DMS153 (cell line): ENCODE data around the gene SYT2.

ENCODE experiments used
- DNase-seq: peaks from one replicate; lab custom pipeline; 2025; lab: John Stamatoyannopoulos, UW

Gene SYT2

DNA sequence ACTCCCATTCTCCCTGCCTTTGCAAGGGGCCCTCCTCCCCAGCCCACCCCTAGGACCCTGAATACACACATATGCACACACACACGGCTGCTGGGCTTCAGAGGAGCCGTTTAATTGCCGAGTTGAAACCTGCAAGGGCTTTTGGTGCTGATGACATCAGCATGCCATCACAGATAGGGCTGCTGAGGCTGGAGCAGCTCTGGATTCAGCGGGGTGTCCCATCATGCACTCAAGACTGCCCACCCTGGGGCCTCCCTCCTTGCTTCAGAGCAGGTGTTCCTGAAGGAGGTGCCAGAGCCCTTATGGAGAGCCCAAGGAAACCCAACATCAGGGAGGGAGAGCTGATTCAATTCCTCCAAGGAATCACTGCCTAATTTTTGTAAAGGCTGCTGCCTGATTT is 5.7 kb downstream of the SYT2 start:
- no peak for DNase-seq

DNA sequence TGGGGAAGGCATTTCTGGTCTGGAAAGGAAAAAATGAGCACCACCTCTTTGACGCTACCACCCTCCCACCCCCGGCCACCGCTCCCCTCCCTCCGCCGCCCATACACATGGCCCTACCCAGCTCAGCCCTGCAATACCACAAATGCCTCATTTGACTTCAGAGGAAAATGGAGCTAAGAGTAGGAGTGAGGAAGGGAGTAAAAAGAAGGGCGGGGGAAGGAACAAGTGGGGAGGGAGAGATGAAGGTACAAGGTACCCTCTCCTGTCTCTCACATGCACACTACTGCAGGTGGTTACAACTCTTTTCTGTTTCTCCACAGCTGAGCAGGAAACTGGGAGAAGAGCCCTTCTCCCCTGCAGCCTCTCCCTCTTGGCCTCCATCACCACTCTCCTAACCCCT is 7.1 kb downstream of the SYT2 start:
- no peak for DNase-seq

GRCh38 chr1:202702088-202702487 is 8.2 kb downstream of the SYT2 start:
- no peak for DNase-seq

DNA sequence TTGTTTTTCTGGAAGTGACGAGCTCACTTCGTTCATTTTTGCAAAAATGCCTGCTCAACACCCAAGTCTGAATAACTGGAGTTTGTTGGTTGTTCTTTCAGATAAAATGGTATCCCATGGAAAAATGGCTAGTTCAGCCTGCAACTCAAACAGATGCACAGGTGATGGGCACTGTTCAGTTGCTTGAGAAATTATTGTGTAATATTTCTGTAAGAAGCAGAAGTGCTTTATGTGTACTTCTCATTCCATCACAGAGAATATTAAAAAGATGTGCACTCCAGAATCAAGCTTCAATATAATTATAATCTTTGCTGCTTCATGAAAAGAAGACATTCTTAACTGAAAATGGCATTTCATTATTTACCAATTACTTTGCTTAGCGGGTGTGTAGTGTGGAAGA is 9.1 kb downstream of the SYT2 start:
- DNase-seq = no peak

DNA sequence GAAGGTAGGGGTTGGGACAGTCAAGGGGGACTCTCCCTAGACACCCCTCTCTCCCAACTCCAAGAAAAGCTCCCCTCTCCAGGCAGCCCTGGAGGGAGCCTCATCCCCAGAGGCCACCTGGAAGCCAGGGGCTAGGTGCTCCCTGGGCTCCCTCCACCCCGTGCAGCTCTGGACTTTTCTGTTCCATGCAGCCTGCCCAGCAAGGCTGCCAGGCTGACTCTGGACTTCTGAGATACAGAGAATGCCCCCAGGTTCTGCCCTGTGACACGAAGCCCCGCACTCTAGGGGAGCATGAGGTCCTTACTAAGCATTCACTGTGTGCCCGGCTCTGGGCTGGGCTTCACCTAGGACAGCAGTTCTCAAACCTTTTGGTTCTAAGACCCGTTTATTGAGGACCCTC is 10.2 kb downstream of the SYT2 start:
- no peak for DNase-seq

- DNase-seq = no peak
Measured at GRCh38 chr1:202698276-202698675, 12.0 kb downstream of the SYT2 start.

DNA sequence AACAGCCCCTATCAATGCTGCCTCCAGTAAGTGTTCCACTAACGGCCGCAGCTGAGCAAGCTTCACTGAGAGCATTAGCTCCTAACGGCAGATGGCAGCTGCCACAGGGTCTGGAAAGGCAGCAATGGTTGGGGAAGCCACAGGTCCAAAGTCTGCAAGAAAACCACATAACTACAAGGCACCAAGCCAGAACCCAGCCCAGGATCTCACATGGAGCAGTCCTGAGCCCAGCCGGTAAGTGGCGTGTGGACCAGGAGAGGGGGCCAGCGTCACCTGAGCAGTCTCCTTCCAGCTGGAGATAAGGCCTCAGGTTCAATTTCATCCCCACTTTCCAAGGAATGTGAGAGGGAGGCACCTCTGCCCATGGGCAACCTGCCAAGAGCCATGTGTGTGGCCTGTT is 13.2 kb downstream of the SYT2 start:
- no peak for DNase-seq

GRCh38 chr1:202694314-202694713 is 15.9 kb downstream of the SYT2 start:
- DNase-seq = peak; percentile 89

DNA sequence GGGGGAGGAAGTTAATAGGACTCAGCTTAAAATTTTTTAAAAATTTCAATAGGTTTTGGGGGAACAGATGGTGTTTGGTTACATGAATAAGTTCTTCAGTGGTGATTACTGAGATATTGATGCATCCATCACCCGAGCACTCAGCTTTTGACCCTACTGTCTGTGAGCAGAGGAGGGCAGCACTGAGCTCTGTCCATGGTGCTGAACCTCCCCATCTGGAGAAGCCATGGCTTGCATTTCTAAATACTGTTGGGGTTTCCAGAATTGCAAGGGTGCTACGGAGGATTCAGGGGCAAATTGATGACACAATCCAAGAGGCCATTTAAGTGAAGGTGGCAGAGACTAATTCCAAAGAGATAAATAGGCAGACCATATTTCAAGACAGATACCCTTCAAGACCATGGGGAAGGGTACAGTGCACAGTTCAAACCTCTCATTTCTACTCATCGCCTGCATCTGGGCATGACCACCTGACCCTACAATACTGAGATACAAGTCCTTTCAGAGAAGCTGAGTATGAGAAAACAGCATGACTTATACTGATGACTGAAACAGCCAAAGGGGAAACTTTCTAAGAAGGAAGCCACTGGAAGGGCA is 17.2 kb downstream of the SYT2 start:
- DNase-seq = peak; percentile 44

DNA sequence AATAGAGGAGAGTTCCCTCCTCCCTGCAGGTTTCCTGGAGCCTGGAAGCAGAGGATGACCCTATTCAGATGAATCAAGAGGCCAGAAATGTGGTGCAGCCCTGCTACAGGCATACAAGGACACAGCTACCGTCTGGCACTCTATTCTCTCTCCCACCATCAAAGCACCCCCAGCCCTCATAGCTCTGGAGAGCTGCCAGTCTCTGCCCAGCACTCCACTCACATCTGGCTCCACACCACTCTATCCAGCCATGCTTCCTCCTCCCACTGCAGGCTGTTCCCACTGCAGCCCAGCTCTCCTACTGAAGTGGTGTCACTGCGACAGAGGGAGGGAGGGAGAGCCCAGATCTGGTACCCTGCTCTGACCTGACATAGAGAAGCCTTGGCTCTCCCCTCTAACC is 18.4 kb downstream of the SYT2 start:
- DNase-seq = peak; percentile 56

GRCh38 chr1:202689493-202690342 is 20.5 kb downstream of the SYT2 start:
- DNase-seq = no peak

GRCh38 chr1:202689082-202689481 is 21.2 kb downstream of the SYT2 start:
- no peak for DNase-seq

DNA sequence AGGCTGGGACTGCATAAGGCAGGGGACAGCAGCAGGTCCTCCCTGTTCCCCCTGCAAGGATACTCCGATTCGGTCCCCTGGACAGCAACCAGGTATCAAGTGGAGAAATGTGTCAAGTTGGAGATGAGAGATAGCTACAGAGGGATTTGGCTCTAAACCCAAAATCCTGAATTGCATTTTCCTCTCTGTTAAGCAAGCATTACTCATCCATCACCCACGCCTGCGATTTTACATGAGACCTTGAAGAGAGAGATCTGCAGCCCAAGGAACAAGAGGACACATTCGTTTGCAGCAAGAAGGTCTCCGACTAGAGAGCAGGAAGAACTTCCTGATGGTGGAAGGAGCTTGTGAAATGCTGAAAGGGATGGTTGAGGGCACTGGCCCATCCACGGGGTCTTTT is 21.9 kb downstream of the SYT2 start:
- DNase-seq = no peak

GRCh38 chr1:202687798-202688197 is 22.5 kb downstream of the SYT2 start:
- no peak for DNase-seq

DNA sequence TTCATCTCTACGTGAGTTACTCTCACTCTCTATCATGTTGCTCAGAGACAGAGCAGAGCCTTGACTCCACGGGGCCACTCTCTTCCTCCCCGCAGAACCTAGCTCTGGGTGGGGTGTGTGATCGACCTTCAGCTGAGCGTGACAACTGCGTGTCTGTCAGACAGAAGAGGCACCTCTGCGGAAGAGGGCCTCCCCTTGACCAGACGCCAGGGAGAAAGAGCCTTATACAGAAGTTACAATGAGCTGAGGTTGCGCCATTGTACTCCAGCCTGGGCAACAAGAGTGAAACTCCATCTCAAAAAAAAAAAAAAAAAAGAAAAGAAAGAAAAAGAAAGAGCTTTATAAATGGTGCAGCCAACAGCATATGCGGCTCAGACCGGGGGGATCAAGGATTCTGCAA is 22.9 kb downstream of the SYT2 start:
- no peak for DNase-seq

- no peak for DNase-seq
Measured at GRCh38 chr1:202685641-202686040, 24.6 kb downstream of the SYT2 start.

- no peak for DNase-seq
Measured at GRCh38 chr1:202684716-202685115, 25.5 kb downstream of the SYT2 start.

DNA sequence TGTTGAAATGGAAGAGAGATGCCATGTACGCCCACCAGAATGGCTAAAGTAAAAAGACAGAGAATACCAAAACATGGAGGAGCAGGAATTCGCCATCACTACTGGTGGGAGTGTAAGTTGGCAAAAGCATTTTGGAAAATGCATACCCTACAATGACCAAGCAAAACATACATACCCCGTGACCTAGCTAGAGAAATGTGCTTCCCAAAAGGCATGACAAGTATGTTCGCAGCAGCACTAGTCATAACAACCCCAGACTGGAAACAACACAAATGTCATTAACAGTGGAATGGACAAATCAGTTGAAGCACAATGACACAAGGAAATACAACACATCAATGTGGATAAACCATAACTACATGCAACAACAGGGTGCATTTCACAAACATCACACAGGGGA is 27.2 kb downstream of the SYT2 start:
- no peak for DNase-seq

DNA sequence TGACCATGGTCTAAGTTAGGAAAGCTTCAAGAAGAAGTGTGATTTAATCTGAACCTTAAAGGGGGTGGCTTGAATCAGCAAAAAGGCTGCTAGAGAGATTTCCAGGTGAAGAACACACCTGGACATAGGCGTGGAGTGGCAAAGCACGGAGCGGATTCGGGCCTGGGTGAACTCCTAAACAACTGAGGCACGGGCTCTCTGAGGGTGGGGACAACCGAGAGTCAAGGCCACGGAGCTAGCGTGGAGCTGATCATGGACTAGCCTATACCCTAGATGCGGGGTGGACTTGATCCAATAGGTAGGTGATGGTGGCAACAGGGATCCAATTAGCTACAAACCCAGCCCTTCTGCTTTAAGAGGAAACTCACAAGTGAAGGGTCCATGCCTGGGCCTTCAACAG is 27.8 kb downstream of the SYT2 start:
- no peak for DNase-seq

GRCh38 chr1:202681736-202682420 is 28.4 kb downstream of the SYT2 start:
- DNase-seq = no peak

DNA sequence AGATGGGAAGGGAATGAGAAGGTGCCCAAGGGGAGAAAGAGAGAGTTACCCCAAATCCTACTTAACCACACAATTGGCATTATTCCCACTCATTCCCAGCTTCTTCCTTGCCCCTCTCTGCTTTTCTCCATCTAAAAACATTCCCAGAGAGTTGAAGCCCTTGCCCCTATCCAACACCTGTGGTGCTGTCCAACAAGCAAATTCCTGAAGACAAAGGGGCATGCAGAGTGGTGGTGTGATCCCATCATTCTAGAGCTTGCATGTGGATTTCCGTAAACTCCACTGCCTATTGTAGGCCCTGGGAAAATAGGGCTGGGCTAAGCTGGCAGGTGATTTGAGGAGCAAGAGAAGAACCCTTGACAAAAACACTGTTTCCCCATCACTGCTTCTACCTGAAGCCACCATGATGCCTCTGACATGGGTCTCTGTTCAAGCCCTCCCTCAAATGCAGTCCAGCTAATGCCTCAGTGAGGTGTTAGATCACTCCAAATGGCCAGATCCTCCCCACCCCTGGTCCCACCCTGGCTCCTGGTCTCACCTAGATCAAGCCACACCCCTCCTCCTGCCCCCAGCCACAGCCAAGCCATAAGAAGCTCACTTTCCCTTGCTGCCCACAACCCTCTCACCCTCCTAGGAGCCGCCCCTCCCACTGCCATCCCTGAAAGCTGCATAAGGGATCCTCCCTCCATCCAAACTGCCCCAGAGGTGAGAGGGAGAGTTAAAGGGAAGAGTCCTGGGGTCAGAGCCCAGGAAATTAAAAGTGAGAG is 29.5 kb downstream of the SYT2 start:
- no peak for DNase-seq

GRCh38 chr1:202679406-202680177 is 30.7 kb downstream of the SYT2 start:
- no peak for DNase-seq
